ENCODE results near the gene CDC14A. TPM values are rescaled to one million over a fixed set of nuclear protein-coding genes. Genes with fewer than 3 reads are reported as not detected.

The CDC14A gene
- total and polyA plus RNA-seq, 10 donors, result 3.8 to 58.5 (median 27.3) TPM

- Histone ChIP-seq H3K4me1 (peaks cover 0 to 22% (median 11%) of the 10 kb centered on the region in 6 donors), H3K27me3 (replicated peaks in 1 of 7) (no peaks in the 10 kb centered on the region), H3K4me3 (no peak overlapping the region), H3K27ac (no peak overlapping the region), H3K9me3 (no peaks in the 10 kb centered on the region), H3K36me3 (no peaks in the 10 kb centered on the region)
- intact Hi-C loops (cut with DNase I; ENCODE audit: low total_unique reads), result no loop called here
- no peak for DNase-seq
- 90 to 98% (median 94%) methylated on average over 9 of the region's 9 CpGs for WGBS, 5 donors
- TF ChIP-seq POLR2A (IDR thresholded peaks at IDR 0.05), result no peak
- no peak for TF ChIP-seq CTCF (IDR thresholded peaks at IDR 0.05 in 8 of 11, conservative IDR thresholded peaks at IDR 0.05 in 3 of 11)
- no peak for TF ChIP-seq POLR2AphosphoS5 (IDR thresholded peaks at IDR 0.05)
Observed at GRCh38 chr1:100348549-100349144, 3.7 kb upstream of the CDC14A start.

GRCh38 chr1:100349246-100349645 lies 3.1 kb upstream of the CDC14A start:
- Histone ChIP-seq H3K4me3 (no peak overlapping the region), H3K9me3 (no peaks in the 10 kb centered on the region), H3K27ac (no peak overlapping the region), H3K36me3 (no peaks in the 10 kb centered on the region), H3K4me1 (peaks cover 5 to 22% (median 17%) of the 10 kb centered on the region in 6 donors), H3K27me3 (replicated peaks in 1 of 7) (no peaks in the 10 kb centered on the region)
- TF ChIP-seq POLR2AphosphoS5 (IDR thresholded peaks at IDR 0.05), result no peak
- no peak for TF ChIP-seq CTCF (IDR thresholded peaks at IDR 0.05 in 8 of 11, conservative IDR thresholded peaks at IDR 0.05 in 3 of 11)
- no peak for TF ChIP-seq POLR2A (IDR thresholded peaks at IDR 0.05)
- intact Hi-C loops (cut with DNase I; ENCODE audit: low total_unique reads), result no loop called here
- no peak for DNase-seq
- WGBS, 5 donors, result 84 to 97% (median 93%) methylated on average over 4 of the region's 4 CpGs

- H3K27ac ChIP-seq, result peak overlapping the region; percentile 88 to 96 (median 94)
- peak overlapping the region; percentile 77 to 98 (median 96) for H3K4me3 ChIP-seq
- intact Hi-C loops (cut with DNase I; ENCODE audit: low total_unique reads), result loop anchor here (10.0 kb wide), 3 partner anchors 86 to 216 kb away; partner anchors contain the start of genes RTCA, SASS6 and TRMT13
Observed at GRCh38 chr1:100350787-100351094, 1.6 kb upstream of the CDC14A start.

More at GRCh38 chr1:100350787-100351094, 1.6 kb upstream of the CDC14A start:
- H3K9me3 ChIP-seq, result no peaks in the 10 kb centered on the region
- DNase-seq, result no peak
- TF ChIP-seq POLR2A (IDR thresholded peaks at IDR 0.05) (no peak), POLR2AphosphoS5 (IDR thresholded peaks at IDR 0.05) (no peak), CTCF (IDR thresholded peaks at IDR 0.05 in 8 of 11, conservative IDR thresholded peaks at IDR 0.05 in 3 of 11) (no peak)
- WGBS, 5 donors, result 81 to 89% (median 83%) methylated on average over 10 of the region's 10 CpGs
- H3K27me3 ChIP-seq (replicated peaks in 1 of 7), result no peaks in the 10 kb centered on the region
- peaks cover 18 to 36% (median 30%) of the 10 kb centered on the region in 6 donors for H3K4me1 ChIP-seq
- peaks cover 0 to 5% (median 1%) of the 10 kb centered on the region in 6 donors for H3K36me3 ChIP-seq
